ENCODE results near the gene UQCC5.

The UQCC5 gene

DNA sequence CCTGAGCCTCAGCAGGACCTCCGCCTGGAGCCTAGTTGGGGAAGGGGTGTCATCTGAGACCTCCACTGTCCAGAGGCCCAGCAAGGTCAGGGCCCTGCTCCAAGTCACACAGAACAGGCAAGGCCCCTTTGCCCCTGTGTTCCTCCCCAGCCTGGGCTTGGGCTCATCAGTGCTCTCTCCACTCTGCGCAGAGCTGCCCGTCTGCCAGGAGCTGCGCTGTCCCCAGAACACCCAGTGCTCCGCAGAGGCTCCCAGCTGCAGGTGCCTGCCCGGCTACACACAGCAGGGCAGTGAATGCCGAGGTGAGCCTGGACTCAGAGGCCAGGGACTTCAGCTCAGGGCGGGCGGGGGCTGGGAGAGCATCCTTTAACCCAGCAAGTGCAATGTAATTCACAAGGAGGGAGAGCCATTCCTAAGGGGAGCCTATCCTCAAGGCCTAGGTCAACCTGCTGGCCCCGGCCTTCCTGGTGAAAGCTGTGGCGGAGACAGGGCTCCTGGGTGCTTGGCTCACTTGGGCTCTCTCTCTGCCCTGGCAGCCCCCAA lies 33.5 kb upstream of the UQCC5 start:
- in situ Hi-C loops (cut with HindIII; ENCODE audit: low pct_ligation_motif_present, low pct_unique_long_range_greater_than_20kb, low sequenced_read_pairs): no loop called here
- no peak for DNase-seq

DNA sequence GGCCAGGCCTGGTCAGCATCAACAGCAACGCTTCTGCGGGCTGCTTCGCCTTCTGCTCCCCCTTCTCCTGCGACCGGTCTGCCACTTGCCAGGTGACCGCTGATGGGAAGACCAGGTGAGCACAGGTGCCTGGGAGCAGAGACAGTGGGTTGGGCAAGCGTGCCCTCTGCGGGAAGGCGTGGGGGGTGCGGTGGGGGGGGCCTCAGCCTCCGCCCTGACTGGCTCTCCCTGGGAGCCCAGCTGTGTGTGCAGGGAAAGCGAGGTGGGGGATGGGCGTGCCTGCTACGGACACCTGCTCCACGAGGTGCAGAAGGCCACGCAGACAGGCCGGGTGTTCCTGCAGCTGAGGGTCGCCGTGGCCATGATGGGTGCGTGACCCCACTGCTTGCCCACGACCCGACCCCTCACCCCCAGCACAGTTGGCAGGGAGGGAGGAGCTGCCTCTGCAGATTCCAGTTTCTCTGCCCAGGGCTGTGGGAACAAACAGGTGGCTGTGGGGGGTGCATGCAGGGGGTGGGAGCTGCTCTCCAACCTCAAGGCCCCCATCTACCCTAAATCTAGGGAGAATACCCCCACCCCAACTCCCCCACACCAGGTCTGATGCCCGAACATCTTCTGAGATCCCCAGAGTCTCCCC lies 32.5 kb upstream of the UQCC5 start:
- DNase-seq: no peak

DNA sequence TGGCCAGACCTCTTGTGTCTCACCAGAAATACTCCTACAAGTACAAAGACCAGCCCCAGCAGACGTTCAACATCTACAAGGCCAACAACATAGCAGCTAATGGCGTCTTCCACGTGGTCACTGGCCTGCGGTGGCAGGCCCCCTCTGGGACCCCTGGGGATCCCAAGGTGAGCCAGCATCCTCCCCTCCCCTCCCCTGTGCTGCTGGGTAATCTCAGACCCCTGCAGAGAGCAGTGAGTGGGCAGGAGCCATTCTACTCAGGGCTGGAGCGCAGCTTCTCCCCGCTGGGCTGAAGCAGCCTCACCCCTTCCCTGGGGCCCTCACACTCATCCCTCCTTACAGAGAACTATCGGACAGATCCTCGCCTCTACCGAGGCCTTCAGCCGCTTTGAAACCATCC lies 31.4 kb upstream of the UQCC5 start:
- in situ Hi-C loops (cut with HindIII; ENCODE audit: low pct_ligation_motif_present, low pct_unique_long_range_greater_than_20kb, low sequenced_read_pairs): no loop called here

More for the DNA sequence above, 32.5 kb upstream of the UQCC5 start:
- in situ Hi-C loops (cut with HindIII; ENCODE audit: low pct_ligation_motif_present, low pct_unique_long_range_greater_than_20kb, low sequenced_read_pairs): no loop called here

DNA sequence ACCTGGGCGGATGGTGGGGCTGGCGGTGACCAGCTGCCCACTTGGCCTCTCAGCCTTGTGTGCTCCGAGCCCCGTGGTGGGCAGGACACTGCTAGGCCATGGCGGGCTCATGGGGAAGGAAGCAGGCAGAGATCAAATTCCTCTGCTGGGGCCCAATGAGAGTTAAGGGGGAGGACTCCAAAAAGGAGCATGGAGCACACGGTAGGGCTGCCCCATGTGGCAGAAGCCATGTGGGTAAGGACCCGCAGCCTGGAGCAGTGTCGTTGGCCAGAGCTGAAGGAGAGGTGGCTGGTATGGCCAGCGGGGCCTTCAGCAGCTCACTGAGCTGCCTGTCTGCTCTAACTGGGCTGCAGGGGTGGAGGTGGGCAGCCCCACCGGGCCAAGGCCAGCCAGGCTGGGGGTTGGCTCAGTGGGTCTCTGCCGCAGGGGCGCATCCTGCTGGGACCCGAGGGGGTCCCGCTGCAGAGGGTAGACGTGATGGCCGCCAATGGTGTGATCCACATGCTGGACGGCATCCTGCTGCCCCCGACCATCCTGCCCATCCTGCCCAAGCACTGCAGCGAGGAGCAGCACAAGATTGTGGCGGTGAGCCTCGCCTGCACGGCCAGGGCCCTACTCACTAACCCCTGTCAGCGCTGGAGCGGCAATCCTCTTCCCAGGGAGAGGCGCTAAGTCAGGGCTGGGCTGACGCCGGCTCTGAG lies 30.0 kb upstream of the UQCC5 start:
- in situ Hi-C loops (cut with HindIII; ENCODE audit: low pct_ligation_motif_present, low pct_unique_long_range_greater_than_20kb, low sequenced_read_pairs): no loop called here
- DNase-seq: no peak

More for the DNA sequence above, 31.4 kb upstream of the UQCC5 start:
- no peak for DNase-seq

DNA sequence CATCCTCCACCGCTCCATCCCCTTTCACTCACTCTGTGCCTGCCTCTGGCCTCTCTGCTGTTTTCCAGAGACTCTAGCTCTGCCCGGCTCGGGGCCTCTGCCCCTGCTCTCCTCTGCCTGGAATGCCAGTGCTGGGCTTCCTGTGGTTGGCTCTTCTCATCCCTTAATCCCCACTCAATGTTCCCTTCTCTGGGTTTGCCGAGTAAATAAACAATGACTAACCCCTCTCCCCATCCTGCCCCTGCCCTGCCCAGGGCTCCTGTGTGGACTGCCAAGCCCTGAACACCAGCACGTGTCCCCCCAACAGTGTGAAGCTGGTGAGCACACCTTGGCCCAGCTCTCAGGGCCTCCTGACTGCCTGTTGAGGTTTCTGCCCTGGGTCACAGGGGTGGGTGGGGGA lies 29.0 kb upstream of the UQCC5 start:
- DNase-seq: peak; percentile 25
- in situ Hi-C loops (cut with HindIII; ENCODE audit: low pct_ligation_motif_present, low pct_unique_long_range_greater_than_20kb, low sequenced_read_pairs): no loop called here

DNA sequence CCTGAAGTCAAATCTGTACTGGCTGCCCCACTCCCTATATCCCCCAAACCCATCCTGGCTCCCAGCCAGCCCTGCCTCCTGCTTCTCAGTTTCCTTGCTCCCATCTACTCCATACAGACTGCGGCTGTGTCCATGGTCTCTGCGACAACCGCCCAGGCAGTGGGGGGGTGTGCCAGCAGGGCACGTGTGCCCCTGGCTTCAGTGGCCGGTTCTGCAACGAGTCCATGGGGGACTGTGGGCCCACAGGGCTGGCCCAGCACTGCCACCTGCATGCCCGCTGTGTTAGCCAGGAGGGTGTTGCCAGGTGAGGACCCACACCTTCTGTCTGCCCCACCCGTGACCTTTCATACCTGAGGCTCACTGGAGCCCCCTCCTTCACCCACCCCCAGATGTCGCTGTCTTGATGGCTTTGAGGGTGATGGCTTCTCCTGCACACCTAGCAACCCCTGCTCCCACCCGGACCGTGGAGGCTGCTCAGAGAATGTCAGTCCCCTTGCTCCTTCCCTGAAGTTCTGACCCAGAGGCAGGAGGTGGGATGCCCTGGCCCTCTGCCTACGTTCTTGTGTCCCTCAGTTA lies 26.6 kb upstream of the UQCC5 start:
- in situ Hi-C loops (cut with HindIII; ENCODE audit: low pct_ligation_motif_present, low pct_unique_long_range_greater_than_20kb, low sequenced_read_pairs): no loop called here
- no peak for DNase-seq

DNA sequence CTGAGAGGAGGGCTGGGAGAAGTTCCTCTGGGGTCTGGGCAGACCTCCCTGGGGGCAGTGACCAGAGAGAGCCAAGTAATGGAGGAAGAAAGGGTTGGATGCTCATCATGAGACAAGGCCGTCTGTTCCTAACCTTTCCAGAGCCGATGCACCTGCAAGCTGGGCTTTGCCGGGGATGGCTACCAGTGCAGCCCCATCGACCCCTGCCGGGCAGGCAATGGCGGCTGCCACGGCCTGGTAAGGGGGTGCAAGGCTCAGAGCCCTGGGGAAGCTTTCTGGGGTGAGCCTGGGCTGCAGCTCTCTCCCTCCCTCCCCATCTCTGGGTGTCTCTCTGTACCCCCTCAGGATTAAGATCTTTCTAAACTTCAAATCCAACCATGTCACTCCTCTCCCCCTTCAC lies 24.9 kb upstream of the UQCC5 start:
- DNase-seq: no peak
- in situ Hi-C loops (cut with HindIII; ENCODE audit: low pct_ligation_motif_present, low pct_unique_long_range_greater_than_20kb, low sequenced_read_pairs): no loop called here

DNA sequence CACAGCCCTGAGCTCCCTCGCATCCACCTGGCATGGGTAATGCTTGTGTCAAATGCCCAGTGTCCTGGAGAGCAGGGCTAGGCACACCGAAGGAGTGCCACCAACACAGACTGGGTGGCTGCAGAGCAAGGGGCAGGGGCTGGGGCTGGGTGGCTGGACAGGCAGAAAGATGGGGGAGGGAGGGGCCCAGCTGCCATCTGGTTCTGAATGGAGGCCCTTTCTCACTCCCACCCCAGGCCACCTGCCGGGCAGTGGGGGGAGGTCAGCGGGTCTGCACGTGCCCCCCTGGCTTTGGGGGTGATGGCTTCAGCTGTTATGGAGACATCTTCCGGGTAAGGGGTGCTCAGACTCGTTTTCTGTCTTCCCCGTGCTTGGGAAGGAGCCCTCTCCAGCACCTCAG lies 24.3 kb upstream of the UQCC5 start:
- in situ Hi-C loops (cut with HindIII; ENCODE audit: low pct_ligation_motif_present, low pct_unique_long_range_greater_than_20kb, low sequenced_read_pairs): no loop called here

DNA sequence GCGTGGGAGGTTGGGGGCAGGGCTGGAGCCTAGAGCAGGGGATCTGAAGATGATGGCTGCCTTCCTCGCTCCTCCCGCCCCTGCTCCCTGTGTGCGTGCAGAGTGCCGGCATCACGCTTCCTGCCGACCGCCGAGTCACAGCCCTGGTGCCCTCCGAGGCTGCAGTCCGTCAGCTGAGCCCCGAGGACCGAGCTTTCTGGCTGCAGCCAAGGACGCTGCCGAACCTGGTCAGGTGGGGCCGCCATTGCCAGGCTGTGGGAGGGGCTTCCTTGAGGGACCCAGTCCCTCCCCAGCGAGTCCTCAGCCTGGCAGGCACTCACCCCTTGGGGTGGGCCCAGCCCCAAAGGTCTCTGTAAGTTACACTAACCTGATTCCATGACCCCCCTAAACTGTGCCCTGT lies 23.7 kb upstream of the UQCC5 start:
- in situ Hi-C loops (cut with HindIII; ENCODE audit: low pct_ligation_motif_present, low pct_unique_long_range_greater_than_20kb, low sequenced_read_pairs): no loop called here
- no peak for DNase-seq

More for the DNA sequence above, 24.3 kb upstream of the UQCC5 start:
- DNase-seq: no peak

DNA sequence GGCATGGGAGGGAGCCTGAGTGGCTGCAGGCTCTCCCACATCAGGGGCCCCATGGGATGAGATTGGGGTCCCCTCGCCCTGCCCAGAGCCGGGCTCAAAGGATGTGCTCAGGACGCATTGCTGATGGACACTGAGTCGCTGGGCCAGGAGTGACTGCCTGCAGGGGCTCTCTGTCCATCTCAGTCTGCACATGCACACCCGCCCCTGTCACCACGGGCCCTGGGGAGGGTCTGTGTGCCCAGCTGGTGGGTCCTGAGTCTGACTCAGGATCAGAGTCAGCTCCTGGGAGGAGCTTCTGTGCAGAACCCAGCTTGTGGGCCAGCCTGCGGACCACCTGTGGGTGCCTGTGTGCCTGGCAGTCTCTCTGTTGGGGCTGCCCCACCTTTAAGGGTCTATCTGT lies 23.1 kb upstream of the UQCC5 start:
- in situ Hi-C loops (cut with HindIII; ENCODE audit: low pct_ligation_motif_present, low pct_unique_long_range_greater_than_20kb, low sequenced_read_pairs): no loop called here
- no peak for DNase-seq

DNA sequence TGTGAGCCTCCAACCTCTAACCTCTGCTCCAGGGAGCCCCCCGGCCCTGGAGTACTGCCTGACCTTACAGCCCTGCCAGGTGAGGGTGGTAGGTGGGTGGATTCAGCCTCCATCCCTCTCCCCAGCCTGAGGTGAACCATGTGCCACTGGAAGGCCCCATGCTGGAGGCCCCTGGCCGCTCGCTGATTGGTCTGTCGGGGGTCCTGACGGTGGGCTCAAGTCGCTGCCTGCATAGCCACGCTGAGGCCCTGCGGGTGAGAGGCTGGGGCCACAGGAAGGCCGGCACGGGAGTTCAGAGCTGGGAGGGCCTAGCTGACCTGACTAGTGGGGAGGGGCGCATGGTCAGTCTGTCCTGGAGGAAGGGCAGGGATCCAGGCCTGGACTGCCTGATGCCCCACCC lies 21.8 kb upstream of the UQCC5 start:
- DNase-seq: no peak
- in situ Hi-C loops (cut with HindIII; ENCODE audit: low pct_ligation_motif_present, low pct_unique_long_range_greater_than_20kb, low sequenced_read_pairs): no loop called here

DNA sequence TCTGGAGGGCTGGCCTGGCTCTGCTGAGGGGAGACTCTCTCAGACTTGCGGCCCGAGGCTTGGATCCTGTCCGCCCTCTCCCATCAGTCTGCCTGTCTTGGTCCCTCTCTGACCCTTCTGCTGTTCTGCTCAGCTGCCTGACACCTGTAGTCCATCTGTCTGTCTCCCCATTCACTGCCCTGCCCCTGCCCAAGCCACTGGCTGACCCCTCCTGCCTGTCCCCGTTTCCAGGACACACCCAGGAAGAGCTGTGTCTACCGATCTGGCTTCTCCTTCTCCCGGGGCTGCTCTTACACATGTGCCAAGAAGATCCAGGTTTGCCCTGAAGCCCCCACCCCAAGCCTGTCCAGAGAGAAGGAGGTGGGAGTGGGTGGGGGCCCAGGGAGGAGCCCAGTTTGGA lies 21.2 kb upstream of the UQCC5 start:
- in situ Hi-C loops (cut with HindIII; ENCODE audit: low pct_ligation_motif_present, low pct_unique_long_range_greater_than_20kb, low sequenced_read_pairs): no loop called here
- no peak for DNase-seq

DNA sequence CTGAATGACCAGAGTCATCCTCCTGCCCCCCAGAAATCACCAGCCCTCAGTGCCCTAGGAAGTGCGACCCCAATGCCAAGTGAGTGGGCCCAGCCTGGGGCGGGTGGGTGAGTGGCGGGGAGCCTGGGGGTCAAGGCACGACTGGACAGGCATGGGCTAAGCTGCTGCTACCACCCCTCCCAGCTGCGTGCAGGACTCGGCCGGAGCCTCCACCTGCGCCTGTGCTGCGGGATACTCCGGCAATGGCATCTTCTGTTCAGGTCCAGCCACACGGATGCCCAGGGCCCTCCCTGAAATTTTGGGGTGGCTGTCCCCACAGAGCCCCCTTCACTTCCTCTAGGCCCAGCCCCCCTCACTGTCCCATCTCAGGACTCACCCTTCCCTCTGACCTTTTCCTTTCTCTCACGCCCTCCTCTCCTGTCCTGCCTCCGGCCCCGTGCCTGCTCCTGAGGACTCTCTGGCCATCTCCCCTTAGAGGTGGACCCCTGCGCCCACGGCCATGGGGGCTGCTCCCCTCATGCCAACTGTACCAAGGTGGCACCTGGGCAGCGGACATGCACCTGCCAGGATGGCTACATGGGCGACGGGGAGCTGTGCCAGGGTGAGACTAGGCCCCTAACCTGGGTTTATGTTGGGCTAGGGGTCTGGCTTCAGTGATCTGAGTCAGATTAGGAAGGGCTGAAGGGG lies 19.8 kb upstream of the UQCC5 start:
- in situ Hi-C loops (cut with HindIII; ENCODE audit: low pct_ligation_motif_present, low pct_unique_long_range_greater_than_20kb, low sequenced_read_pairs): no loop called here
- no peak for DNase-seq

DNA sequence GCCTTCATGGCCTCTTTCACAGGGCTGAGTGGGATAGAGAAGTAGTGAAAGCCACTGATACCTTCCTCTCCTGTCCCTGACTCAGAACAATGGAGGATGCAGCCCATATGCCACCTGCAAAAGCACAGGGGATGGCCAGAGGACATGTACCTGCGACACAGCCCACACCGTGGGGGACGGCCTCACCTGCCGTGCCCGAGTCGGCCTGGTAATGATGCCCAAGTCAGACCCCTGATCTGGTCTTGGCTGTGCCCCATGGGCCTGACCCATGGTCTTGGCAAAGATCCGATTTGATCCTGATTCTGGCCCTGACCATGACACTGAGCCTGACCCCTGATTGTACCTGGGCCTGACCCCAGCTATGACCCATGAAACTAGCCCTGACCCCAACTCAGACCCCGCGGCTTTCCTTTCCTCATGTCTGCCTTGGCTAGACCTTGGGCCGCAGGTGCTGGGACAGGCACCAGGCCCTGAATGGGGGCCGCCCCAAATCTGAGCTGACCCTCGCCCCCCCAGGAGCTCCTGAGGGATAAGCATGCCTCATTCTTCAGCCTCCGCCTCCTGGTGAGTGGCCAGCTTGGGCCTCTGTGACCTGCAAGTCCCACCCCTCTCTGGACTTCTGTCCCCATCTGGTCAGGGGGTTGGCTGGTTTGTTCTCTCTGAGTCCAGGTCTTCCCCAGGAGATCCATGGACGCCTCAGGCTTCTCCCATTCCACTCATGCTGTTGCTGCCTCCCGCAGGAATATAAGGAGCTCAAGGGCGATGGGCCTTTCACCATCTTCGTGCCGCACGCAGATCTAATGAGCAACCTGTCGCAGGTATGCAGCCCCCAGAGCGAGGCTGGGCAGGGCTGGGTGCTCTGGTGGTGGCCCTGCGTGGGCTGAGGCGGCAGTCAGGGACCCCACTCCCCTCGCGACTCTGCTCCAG lies 18.3 kb upstream of the UQCC5 start:
- in situ Hi-C loops (cut with HindIII; ENCODE audit: low pct_ligation_motif_present, low pct_unique_long_range_greater_than_20kb, low sequenced_read_pairs): no loop called here

DNA sequence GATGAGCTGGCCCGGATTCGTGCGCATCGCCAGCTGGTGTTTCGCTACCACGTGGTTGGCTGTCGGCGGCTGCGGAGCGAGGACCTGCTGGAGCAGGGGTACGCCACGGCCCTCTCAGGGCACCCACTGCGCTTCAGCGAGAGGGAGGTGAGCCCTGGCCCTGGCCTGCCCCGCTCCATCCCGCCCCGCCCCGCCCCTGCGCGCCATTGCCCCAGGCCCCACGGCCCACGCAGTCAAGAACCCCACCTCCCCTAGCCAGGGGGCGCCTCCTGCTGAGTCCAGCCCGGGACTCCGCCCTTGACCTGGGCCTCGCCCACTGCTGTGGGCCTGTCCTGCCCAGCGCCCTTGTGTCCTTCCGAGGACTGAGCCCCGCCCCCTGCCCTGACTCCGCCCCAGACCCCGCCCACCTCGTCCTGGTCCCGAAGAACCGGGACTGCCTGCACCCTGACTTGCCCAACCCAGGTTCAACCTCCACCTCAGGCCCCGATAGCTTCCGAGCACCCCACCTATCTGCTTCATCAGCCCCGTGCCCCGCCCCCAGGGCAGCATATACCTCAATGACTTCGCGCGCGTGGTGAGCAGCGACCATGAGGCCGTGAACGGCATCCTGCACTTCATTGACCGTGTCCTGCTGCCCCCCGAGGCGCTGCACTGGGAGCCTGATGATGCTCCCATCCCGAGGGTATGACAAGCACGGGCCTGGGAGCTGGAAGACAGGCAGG lies 17.5 kb upstream of the UQCC5 start:
- DNase-seq: no peak

More for the DNA sequence above, 18.3 kb upstream of the UQCC5 start:
- no peak for DNase-seq

DNA sequence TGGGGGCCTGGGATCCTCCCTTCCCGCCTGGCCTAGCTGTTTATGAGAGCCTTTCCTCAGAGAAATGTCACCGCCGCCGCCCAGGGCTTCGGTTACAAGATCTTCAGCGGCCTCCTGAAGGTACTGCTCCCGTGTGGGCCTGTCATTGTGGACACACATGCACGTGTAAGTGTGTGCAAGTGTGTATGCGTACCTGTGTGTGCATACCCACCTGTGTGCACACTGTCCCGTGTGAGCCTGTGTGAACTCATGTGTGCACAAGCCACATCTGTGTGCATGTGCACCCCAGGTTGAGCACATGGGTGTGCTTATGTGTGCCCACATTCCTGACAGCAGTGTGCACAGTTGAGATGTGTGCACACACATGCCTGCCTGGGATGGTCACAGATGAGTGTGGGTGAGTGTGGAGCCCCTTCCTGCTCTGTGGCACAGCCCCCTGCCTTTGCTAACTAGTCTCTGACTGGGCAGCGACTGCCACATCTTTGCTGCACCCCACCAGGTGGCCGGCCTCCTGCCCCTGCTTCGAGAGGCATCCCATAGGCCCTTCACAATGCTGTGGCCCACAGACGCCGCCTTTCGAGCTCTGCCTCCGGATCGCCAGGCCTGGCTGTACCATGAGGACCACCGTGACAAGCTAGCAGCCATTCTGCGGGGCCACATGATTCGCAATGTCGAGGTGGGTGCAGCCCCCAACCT lies 16.8 kb upstream of the UQCC5 start:
- DNase-seq: no peak
- in situ Hi-C loops (cut with HindIII; ENCODE audit: low pct_ligation_motif_present, low pct_unique_long_range_greater_than_20kb, low sequenced_read_pairs): no loop called here

More for the DNA sequence above, 17.5 kb upstream of the UQCC5 start:
- in situ Hi-C loops (cut with HindIII; ENCODE audit: low pct_ligation_motif_present, low pct_unique_long_range_greater_than_20kb, low sequenced_read_pairs): no loop called here

DNA sequence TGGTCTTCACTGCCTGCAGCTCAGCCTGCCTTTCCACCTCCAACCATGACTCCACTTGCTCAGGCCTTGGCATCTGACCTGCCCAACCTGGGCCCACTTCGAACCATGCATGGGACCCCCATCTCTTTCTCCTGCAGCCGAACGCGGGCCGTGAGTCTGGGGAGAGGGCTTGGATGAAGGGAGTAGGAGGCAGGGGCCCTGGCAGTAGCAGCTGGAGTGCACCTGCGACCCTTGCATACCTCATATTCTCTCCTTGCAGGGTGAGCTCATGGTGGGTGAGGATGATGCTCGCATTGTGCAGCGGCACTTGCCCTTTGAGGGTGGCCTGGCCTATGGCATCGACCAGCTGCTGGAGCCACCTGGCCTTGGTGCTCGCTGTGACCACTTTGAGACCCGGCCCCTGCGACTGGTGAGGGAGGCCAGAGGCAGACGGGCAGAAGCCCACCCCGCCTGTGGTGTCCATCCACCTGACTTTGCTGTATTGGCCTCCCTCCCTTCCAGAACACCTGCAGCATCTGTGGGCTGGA lies 16.2 kb upstream of the UQCC5 start:
- no peak for DNase-seq
- in situ Hi-C loops (cut with HindIII; ENCODE audit: low pct_ligation_motif_present, low pct_unique_long_range_greater_than_20kb, low sequenced_read_pairs): no loop called here
